Activated B cell treated with CpG ODN at 0.5 μM for 24 hours (primary cell): Measurements from ENCODE around the gene SOWAHB. TPM values are rescaled to one million over a fixed set of nuclear protein-coding genes. Genes with fewer than 3 reads are reported as not detected.

ENCODE experiments used
- ATAC-seq: fragments of 200-7000 bp; cut with Tn5 transposase; one replicate; pipeline ENCODE4 v1.10.0; 2021; ENCODE audit warnings: low read depth, mild to moderate bottlenecking, moderate library complexity
- CTCF ChIA-PET: fragments of 350-600 bp; sonication (Branson Sonifier 250); formaldehyde crosslinking; loops from one replicate; lab custom pipeline; 2021; ENCODE audit warnings: antibody characterized with exemption; lab: Charles Lee
- POLR2A ChIA-PET: fragments of 350-600 bp; sonication (Branson Sonifier 250); formaldehyde crosslinking; loops from one replicate; lab custom pipeline; 2021; ENCODE audit warnings: antibody characterized with exemption; lab: Charles Lee
- DNase-seq: peaks from one replicate; pipeline ENCODE4 v3.0.0; 2022
- H3K27ac Mint-ChIP-seq: one replicate; pipeline ENCODE4 v1.8.0; 2020; ENCODE audit warnings: mixed read lengths
- H3K27me3 Mint-ChIP-seq: one replicate; pipeline ENCODE4 v1.8.0; 2021; ENCODE audit warnings: mixed read lengths
- H3K36me3 Mint-ChIP-seq: one replicate; pipeline ENCODE4 v1.8.0; 2021; ENCODE audit warnings: low read depth, mixed read lengths
- H3K4me1 Mint-ChIP-seq: one replicate; pipeline ENCODE4 v1.8.0; 2021; ENCODE audit warnings: mixed read lengths
- H3K4me3 Mint-ChIP-seq: one replicate; pipeline ENCODE4 v1.8.0; 2020; ENCODE audit warnings: mild to moderate bottlenecking, mixed read lengths
- H3K9me3 Mint-ChIP-seq: one replicate; pipeline ENCODE4 v1.8.0; 2020; ENCODE audit warnings: mixed read lengths
- CTCF ChIP-seq: fragments of 200-600 bp; IDR thresholded peaks from one replicate; pipeline ENCODE4 v1.8.0; 2022; ENCODE audit warnings: antibody characterized with exemption, mild to moderate bottlenecking
- intact Hi-C: fragments of 100-400 bp; cut with micrococcal nuclease; formaldehyde crosslinking; loops from one replicate; pipeline ENCODE4 v1.15.1; 2024
- total RNA-seq: library from RNA; stranded (reverse); gene quantifications from 2 replicates; pipeline ENCODE4 v1.2.3, GENCODE V29; 2022

The SOWAHB gene
- total RNA-seq, 1 donor from 2014 or later, result not detected

- intact Hi-C loops, result no loop called here
- Mint-ChIP-seq H3K27ac (no peak overlapping the region), H3K9me3 (no peaks in the 10 kb centered on the region), H3K36me3 (no peaks in the 10 kb centered on the region), H3K4me1 (peaks cover 6% of the 10 kb centered on the region), H3K4me3 (no peak overlapping the region), H3K27me3 (peaks cover 16% of the 10 kb centered on the region)
- ATAC-seq (no peak), DNase-seq (no peak)
- ChIA-PET POLR2A (no interaction called here), CTCF (no interaction called here)
- no peak for TF ChIP-seq CTCF
These were observed 4.4 kb upstream of the SOWAHB start for GRCh38 chr4:76902233-76902890.

- Mint-ChIP-seq H3K9me3 (no peaks in the 10 kb centered on the region), H3K4me3 (peak overlapping the region; percentile 62), H3K4me1 (peaks cover 6% of the 10 kb centered on the region), H3K27ac (no peak overlapping the region), H3K36me3 (no peaks in the 10 kb centered on the region), H3K27me3 (peaks cover 32% of the 10 kb centered on the region)
- POLR2A ChIA-PET, result no interaction called here
- DNase-seq (no peak), ATAC-seq (no peak)
- intact Hi-C loops, result no loop called here
- CTCF ChIA-PET, result no interaction called here
- TF ChIP-seq CTCF, result no peak
These were observed 1.2 kb upstream of the SOWAHB start for GRCh38 chr4:76898949-76899645.

- ATAC-seq (no peak), DNase-seq (no peak)
- intact Hi-C loops, result no loop called here
- CTCF ChIA-PET, result no interaction called here
- Mint-ChIP-seq H3K4me1 (peaks cover 6% of the 10 kb centered on the region), H3K36me3 (no peaks in the 10 kb centered on the region), H3K4me3 (peak overlapping the region; percentile 62), H3K9me3 (no peaks in the 10 kb centered on the region), H3K27me3 (peaks cover 33% of the 10 kb centered on the region), H3K27ac (no peak overlapping the region)
- POLR2A ChIA-PET, result no interaction called here
- no peak for TF ChIP-seq CTCF
These were observed 395 bp upstream of the SOWAHB start for GRCh38 chr4:76898385-76898692.

GRCh38 chr4:76896614-76897535 lies 1.1 kb downstream of the SOWAHB start:
- H3K4me1 Mint-ChIP-seq, result peaks cover 6% of the 10 kb centered on the region
- H3K27me3 Mint-ChIP-seq, result peaks cover 38% of the 10 kb centered on the region
- no peaks in the 10 kb centered on the region for H3K36me3 Mint-ChIP-seq
- ATAC-seq, result no peak
- H3K27ac Mint-ChIP-seq, result no peak overlapping the region
- no peaks in the 10 kb centered on the region for H3K9me3 Mint-ChIP-seq
- peak; percentile 18 for DNase-seq
- H3K4me3 Mint-ChIP-seq, result peak overlapping the region; percentile 17
- no peak for TF ChIP-seq CTCF
- intact Hi-C loops, result no loop called here
- ChIA-PET POLR2A (no interaction called here), CTCF (interaction anchor here (1.0 kb wide), 1 partner anchor 11 kb away, joined by 3 read pairs; no protein-coding TSS in a partner anchor)

GRCh38 chr4:76896048-76896447 lies 1.9 kb downstream of the SOWAHB start:
- H3K36me3 Mint-ChIP-seq, result no peaks in the 10 kb centered on the region
- intact Hi-C loops, result no loop called here
- H3K4me3 Mint-ChIP-seq, result no peak overlapping the region
- no peak for ATAC-seq
- peaks cover 6% of the 10 kb centered on the region for H3K4me1 Mint-ChIP-seq
- POLR2A ChIA-PET, result no interaction called here
- no peak overlapping the region for H3K27ac Mint-ChIP-seq
- CTCF ChIA-PET, result no interaction called here
- no peak for TF ChIP-seq CTCF
- no peaks in the 10 kb centered on the region for H3K9me3 Mint-ChIP-seq
- DNase-seq, result no peak
- peaks cover 43% of the 10 kb centered on the region for H3K27me3 Mint-ChIP-seq
